BJ (cell line): ENCODE measurements around the gene FUT9. TPM values are rescaled to one million over a fixed set of nuclear protein-coding genes. Genes with fewer than 3 reads are reported as not detected.

ENCODE experiments used
- CTCF ChIA-PET: fragments of 350-600 bp; formaldehyde crosslinking; extraction: SDS; loops from one replicate; lab custom pipeline; 2021; ENCODE audit warnings: antibody characterized with exemption, inconsistent platforms; lab: Yijun Ruan, JAX
- POLR2A ChIA-PET: fragments of 300-600 bp; sonication (Branson Sonifier 250); formaldehyde crosslinking; extraction: SDS; loops from one replicate; lab custom pipeline; 2021; ENCODE audit warnings: antibody characterized with exemption; lab: Charles Lee
- DNase-seq: peaks from one replicate; pipeline ENCODE4 v3.0.0-alpha.2; 2011; ENCODE audit warnings: low read depth
- H3K27me3 ChIP-seq: 2 replicates; pipeline ENCODE4 v1.6.0; 2011; ENCODE audit warnings: low read length; ENCODE audit not compliant: control insufficient read depth, insufficient read depth
- H3K36me3 ChIP-seq: 2 replicates; pipeline ENCODE4 v1.5.1; 2011; ENCODE audit warnings: low read length; ENCODE audit not compliant: control insufficient read depth, insufficient read depth
- H3K4me3 ChIP-seq: 2 replicates; pipeline ENCODE4 v1.5.1; 2011; ENCODE audit warnings: low read depth, mild to moderate bottlenecking, control low read depth, low read length
- polyA plus RNA-seq: library from polyadenylated mRNA; depleted of rRNA; stranded (reverse); fragments of >200 nt; gene quantifications from 2 replicates; pipeline ENCODE4 v1.2.3, GENCODE V29; 2011
- TF ChIP-seq, protein P1 (sequence below): IDR thresholded peaks from 2 replicates; pipeline ENCODE4 v1.5.1; 2011; ENCODE audit warnings: low read depth, mild to moderate bottlenecking, control low read depth, inconsistent platforms, low read length, moderate library complexity; ENCODE audit not compliant: insufficient read depth

The FUT9 gene
- polyA plus RNA-seq, 1 experiment, result not detected

DNA sequence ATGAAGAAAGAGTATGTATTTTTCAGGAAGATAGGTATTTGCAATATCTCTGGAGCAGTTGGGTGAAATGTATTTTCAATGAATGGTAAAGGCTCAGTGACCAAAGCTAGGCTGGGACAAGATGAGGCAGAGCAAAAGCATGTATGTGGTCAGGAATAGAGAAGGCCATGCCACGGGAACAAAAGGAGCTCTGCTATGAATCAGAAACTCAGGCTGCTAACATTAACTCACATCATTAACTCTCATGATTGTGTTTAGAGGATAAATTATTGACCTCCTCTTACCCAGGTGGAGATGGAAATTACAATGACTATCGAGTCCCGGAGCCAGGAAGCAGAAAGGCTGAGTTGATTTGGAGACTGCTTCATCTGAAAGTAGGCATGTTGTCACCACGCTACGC is 220.2 kb downstream of the FUT9 start:
- TF ChIP-seq, protein P1, sequence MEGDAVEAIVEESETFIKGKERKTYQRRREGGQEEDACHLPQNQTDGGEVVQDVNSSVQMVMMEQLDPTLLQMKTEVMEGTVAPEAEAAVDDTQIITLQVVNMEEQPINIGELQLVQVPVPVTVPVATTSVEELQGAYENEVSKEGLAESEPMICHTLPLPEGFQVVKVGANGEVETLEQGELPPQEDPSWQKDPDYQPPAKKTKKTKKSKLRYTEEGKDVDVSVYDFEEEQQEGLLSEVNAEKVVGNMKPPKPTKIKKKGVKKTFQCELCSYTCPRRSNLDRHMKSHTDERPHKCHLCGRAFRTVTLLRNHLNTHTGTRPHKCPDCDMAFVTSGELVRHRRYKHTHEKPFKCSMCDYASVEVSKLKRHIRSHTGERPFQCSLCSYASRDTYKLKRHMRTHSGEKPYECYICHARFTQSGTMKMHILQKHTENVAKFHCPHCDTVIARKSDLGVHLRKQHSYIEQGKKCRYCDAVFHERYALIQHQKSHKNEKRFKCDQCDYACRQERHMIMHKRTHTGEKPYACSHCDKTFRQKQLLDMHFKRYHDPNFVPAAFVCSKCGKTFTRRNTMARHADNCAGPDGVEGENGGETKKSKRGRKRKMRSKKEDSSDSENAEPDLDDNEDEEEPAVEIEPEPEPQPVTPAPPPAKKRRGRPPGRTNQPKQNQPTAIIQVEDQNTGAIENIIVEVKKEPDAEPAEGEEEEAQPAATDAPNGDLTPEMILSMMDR, result no peak
- Histone ChIP-seq H3K4me3 (no peak overlapping the region), H3K27me3 (no peaks in the 10 kb centered on the region), H3K36me3 (no peaks in the 10 kb centered on the region)
- CTCF ChIA-PET, result no interaction called here
- DNase-seq, result no peak
- POLR2A ChIA-PET, result no interaction called here

DNA sequence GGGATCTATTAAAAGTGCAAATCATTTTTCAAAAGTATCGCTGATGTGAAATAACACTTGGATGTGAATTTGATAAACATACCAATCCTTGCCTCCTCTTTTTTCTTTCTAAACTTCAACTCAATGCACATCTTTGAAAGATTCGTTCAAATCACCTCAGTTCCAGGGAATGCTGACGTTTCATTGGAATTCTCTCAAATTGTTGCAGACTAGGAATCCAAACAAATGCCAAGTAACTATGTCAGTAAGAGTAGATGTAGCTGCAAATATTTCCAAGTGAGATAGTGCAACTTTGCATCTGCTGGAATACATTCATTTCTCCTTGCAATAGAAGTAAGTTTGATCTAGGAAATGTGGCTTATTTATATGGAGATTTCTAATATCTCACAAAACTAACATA is 220.7 kb downstream of the FUT9 start:
- no peaks in the 10 kb centered on the region for H3K27me3 ChIP-seq
- TF ChIP-seq, protein P1, result no peak
- no peak for DNase-seq
- H3K36me3 ChIP-seq, result no peaks in the 10 kb centered on the region
- POLR2A ChIA-PET, result no interaction called here
- CTCF ChIA-PET, result no interaction called here
- H3K4me3 ChIP-seq, result no peak overlapping the region

DNA sequence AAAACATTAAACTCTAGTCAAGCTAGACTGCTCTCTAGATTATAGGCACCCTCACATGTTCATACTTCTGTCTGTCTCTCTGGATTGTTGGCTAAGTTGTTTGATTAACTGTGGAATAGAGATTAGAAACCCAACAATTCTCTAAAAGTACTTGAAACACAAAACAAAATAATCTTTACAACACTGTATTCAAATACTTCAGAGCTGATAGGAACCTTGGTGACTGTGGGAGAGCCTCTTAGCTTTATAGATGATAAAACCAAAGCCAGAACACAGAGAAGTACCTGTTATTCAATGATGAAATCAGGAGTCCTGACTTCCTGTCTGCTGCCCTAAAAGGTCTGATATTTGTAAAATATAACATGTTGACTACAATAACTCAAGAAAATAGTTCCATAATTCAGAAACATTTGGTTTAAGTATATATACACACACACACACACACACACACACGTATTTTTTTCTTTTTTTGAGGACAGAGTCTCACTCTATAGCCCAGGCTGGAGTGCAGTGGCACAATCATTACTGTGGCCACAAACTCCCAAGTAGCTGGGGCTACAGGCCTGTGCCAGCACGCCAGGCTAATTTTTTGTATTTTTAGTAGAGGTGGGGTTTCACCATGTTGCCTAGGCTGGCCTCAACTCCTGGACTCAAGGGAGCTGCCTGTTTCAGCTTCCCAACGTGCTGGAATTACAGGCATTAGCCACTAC is 222.0 kb downstream of the FUT9 start:
- H3K4me3 ChIP-seq, result no peak overlapping the region
- no peak for DNase-seq
- H3K27me3 ChIP-seq, result no peaks in the 10 kb centered on the region
- TF ChIP-seq, protein P1, result no peak
- H3K36me3 ChIP-seq, result no peaks in the 10 kb centered on the region
- ChIA-PET POLR2A (no interaction called here), CTCF (no interaction called here)

DNA sequence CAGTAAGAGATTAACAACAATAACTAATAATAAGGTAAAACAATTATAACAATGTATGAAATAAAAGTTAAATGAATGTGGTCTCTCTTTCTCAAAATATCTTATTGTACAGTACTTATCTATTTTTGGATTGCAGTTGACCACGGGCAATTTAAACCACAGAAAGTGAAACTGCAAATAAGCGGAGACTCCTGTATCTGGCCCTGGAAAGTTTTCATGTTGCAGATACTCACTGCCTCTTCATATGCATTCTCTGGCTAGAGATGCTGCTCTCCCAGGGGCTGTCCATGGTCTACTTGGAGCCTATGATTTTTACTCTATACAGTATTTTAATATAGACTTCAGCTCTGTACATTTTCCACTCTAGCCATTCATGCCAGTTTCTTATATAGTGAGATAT is 230.8 kb downstream of the FUT9 start:
- Histone ChIP-seq H3K4me3 (no peak overlapping the region), H3K27me3 (no peaks in the 10 kb centered on the region), H3K36me3 (no peaks in the 10 kb centered on the region)
- POLR2A ChIA-PET, result no interaction called here
- no peak for DNase-seq
- CTCF ChIA-PET, result no interaction called here
- TF ChIP-seq, protein P1, result no peak

DNA sequence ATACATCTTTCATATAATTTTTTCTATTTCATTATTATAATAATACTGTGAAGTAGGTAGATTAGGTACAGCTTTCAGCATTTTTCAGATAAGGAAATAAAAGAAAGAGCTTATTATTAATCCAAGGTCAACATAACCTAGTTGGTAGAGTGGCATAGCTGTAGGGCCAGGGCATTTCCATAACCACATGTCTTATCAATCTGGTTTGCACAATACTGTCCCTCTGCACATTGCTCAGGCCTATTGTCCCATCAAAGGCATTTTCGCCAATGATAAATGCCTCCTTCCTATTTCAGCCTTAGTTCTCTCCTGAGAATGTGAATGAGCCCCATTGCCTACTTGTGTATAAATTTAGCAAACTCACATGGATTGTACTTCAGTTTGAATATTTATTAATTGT is 234.0 kb downstream of the FUT9 start:
- Histone ChIP-seq H3K4me3 (no peak overlapping the region), H3K36me3 (no peaks in the 10 kb centered on the region), H3K27me3 (no peaks in the 10 kb centered on the region)
- TF ChIP-seq, protein P1, result no peak
- CTCF ChIA-PET, result no interaction called here
- DNase-seq, result no peak
- POLR2A ChIA-PET, result no interaction called here
